Measurements from ENCODE around the gene TBC1D24.

TBC1D24 gene

GRCh38 chr16:2483939-2484897, 9.3 kb downstream of the TBC1D24 start:
- DNase-seq = no peak

GRCh38 chr16:2484898-2485508, 10.1 kb downstream of the TBC1D24 start:
- no peak for DNase-seq

- DNase-seq = no peak
These were observed 11.0 kb downstream of the TBC1D24 start for GRCh38 chr16:2485811-2486507.

- peak; percentile 76 for DNase-seq
These were observed 12.0 kb downstream of the TBC1D24 start for GRCh38 chr16:2486645-2487516.

- no peak for DNase-seq
These were observed 12.6 kb downstream of the TBC1D24 start for GRCh38 chr16:2487517-2487842.

GRCh38 chr16:2487903-2488531, 13.1 kb downstream of the TBC1D24 start:
- DNase-seq = no peak

- no peak for DNase-seq
These were observed 14.7 kb downstream of the TBC1D24 start for GRCh38 chr16:2489581-2489980.

GRCh38 chr16:2490190-2491105, 15.5 kb downstream of the TBC1D24 start:
- DNase-seq = no peak

GRCh38 chr16:2492292-2492691, 17.4 kb downstream of the TBC1D24 start:
- no peak for DNase-seq

GRCh38 chr16:2493605-2494004, 18.7 kb downstream of the TBC1D24 start:
- DNase-seq = no peak

GRCh38 chr16:2494616-2495015, 19.7 kb downstream of the TBC1D24 start:
- no peak for DNase-seq

GRCh38 chr16:2495041-2495440, 20.1 kb downstream of the TBC1D24 start:
- no peak for DNase-seq

GRCh38 chr16:2496223-2497115, 21.5 kb downstream of the TBC1D24 start:
- no peak for DNase-seq

- DNase-seq = no peak
These were observed 22.2 kb downstream of the TBC1D24 start for GRCh38 chr16:2497116-2497630.

- no peak for DNase-seq
These were observed 23.0 kb downstream of the TBC1D24 start for GRCh38 chr16:2497695-2498484.

GRCh38 chr16:2498531-2499253, 23.8 kb downstream of the TBC1D24 start:
- DNase-seq = no peak

GRCh38 chr16:2499454-2499853, 24.5 kb downstream of the TBC1D24 start:
- DNase-seq = no peak

- no peak for DNase-seq
These were observed 25.0 kb downstream of the TBC1D24 start for GRCh38 chr16:2499890-2500429.
